Left ventricle myocardium inferior (tissue), 1 donor: Measurements from ENCODE around the gene SRGN. TPM values are rescaled to one million over a fixed set of nuclear protein-coding genes. Genes with fewer than 3 reads are reported as not detected.
"Not testable (repeated sequence)": the region's sequence is repeated elsewhere in the genome, so short reads cannot be mapped to it uniquely, and the experiment has no call there.

ENCODE experiments used
- DNase-seq: peaks from one replicate; pipeline ENCODE4 v3.0.0-alpha.2; 2020
- H3K27ac ChIP-seq: fragments of 200-600 bp; replicated peaks from 2 replicates; pipeline ENCODE4 v1.8.0; 2021
- H3K27me3 ChIP-seq: fragments of 200-600 bp; 2 replicates; pipeline ENCODE4 v1.8.0; 2021; ENCODE audit warnings: low read depth
- H3K36me3 ChIP-seq: fragments of 200-600 bp; 2 replicates; pipeline ENCODE4 v1.8.0; 2021
- H3K4me1 ChIP-seq: fragments of 200-600 bp; 2 replicates; pipeline ENCODE4 v1.8.0; 2021
- H3K4me3 ChIP-seq: fragments of 200-600 bp; 2 replicates; pipeline ENCODE4 v1.8.0; 2021; ENCODE audit warnings: mild to moderate bottlenecking, moderate library complexity
- H3K9me3 ChIP-seq: fragments of 200-600 bp; replicated peaks from 2 replicates; pipeline ENCODE4 v1.8.0; 2021
- CTCF ChIP-seq: fragments of 200-600 bp; IDR thresholded peaks from 2 replicates; pipeline ENCODE4 v1.8.0; 2021; ENCODE audit warnings: antibody characterized with exemption, mild to moderate bottlenecking, borderline replicate concordance
- intact Hi-C: fragments of 100-400 bp; cut with micrococcal nuclease; formaldehyde crosslinking; loops from one replicate; pipeline ENCODE4 v1.11.0; 2022
- total RNA-seq: library from RNA; stranded (reverse); fragmentation: NEBNext Ultra II Directional; extraction: Animal tissue kit (Norgen Biotek cat#: 25700); gene quantifications from one replicate; pipeline ENCODE4 v1.2.1, GENCODE V29; 2021
- donor health status: DM: no; HTN: yes; CAD: no; lungs with severe emphysema.

The SRGN gene
- total RNA-seq, 1 donor from 2014 or later, result 37.2 TPM

- H3K36me3 ChIP-seq, result no peaks in the 10 kb centered on the region
Observed at GRCh38 chr10:69125554-69125953, 37.7 kb downstream of the SRGN start.

GRCh38 chr10:69130251-69130650 is 42.3 kb downstream of the SRGN start:
- intact Hi-C loops, result no loop called here
- no peak for TF ChIP-seq CTCF
- Histone ChIP-seq H3K36me3 (peaks cover 22% of the 10 kb centered on the region), H3K27me3 (no peaks in the 10 kb centered on the region), H3K4me3 (no peak overlapping the region), H3K27ac (no peak overlapping the region), H3K9me3 (no peaks in the 10 kb centered on the region), H3K4me1 (peaks cover 43% of the 10 kb centered on the region)
- DNase-seq, result no peak

More at GRCh38 chr10:69125554-69125953, 37.7 kb downstream of the SRGN start:
- TF ChIP-seq CTCF, result no peak
- Histone ChIP-seq H3K4me3 (peak overlapping the region; percentile 86), H3K27me3 (no peaks in the 10 kb centered on the region), H3K4me1 (peaks cover 54% of the 10 kb centered on the region), H3K27ac (no peak overlapping the region), H3K9me3 (no peaks in the 10 kb centered on the region)
- intact Hi-C loops, result no loop called here
- no peak for DNase-seq

- peaks cover 34% of the 10 kb centered on the region for H3K36me3 ChIP-seq
- H3K27ac ChIP-seq, result no peak overlapping the region
Observed at GRCh38 chr10:69139961-69140360, 52.1 kb downstream of the SRGN start.

GRCh38 chr10:69141304-69141703 is 53.4 kb downstream of the SRGN start:
- no peak for DNase-seq
- Histone ChIP-seq H3K4me1 (no peaks in the 10 kb centered on the region), H3K27ac (no peak overlapping the region), H3K27me3 (no peaks in the 10 kb centered on the region), H3K36me3 (peaks cover 25% of the 10 kb centered on the region), H3K9me3 (no peaks in the 10 kb centered on the region), H3K4me3 (no peak overlapping the region)
- intact Hi-C loops, result no loop called here
- TF ChIP-seq CTCF, result no peak

More at GRCh38 chr10:69139961-69140360, 52.1 kb downstream of the SRGN start:
- intact Hi-C loops, result no loop called here
- no peaks in the 10 kb centered on the region for H3K4me1 ChIP-seq
- TF ChIP-seq CTCF, result no peak
- H3K4me3 ChIP-seq, result no peak overlapping the region
- no peaks in the 10 kb centered on the region for H3K9me3 ChIP-seq
- DNase-seq, result no peak
- H3K27me3 ChIP-seq, result no peaks in the 10 kb centered on the region

- H3K9me3 ChIP-seq, intact Hi-C loops, H3K27ac ChIP-seq, H3K4me3 ChIP-seq, H3K27me3 ChIP-seq, H3K4me1 ChIP-seq, DNase-seq: not testable (repeated sequence)
- peaks cover 18% of the 10 kb centered on the region for H3K36me3 ChIP-seq
Observed at GRCh38 chr10:69142074-69142473, 54.2 kb downstream of the SRGN start.

- H3K36me3 ChIP-seq, result peaks cover 12% of the 10 kb centered on the region
- intact Hi-C loops, result no loop called here
- H3K27me3 ChIP-seq, result no peaks in the 10 kb centered on the region
- no peak for DNase-seq
- no peak overlapping the region for H3K4me3 ChIP-seq
- peaks cover 12% of the 10 kb centered on the region for H3K4me1 ChIP-seq
- no peak overlapping the region for H3K27ac ChIP-seq
- no peak for TF ChIP-seq CTCF
- H3K9me3 ChIP-seq, result no peaks in the 10 kb centered on the region
Observed at GRCh38 chr10:69142983-69143382, 55.1 kb downstream of the SRGN start.
